A673 (cell line): ENCODE measurements around the gene MAN2A2.

Experiments used
- CTCF ChIP-seq: fragments of 300-800, 200-600 bp; sonication (generic); conservative IDR thresholded peaks from 2 replicates; pipeline ENCODE4 v1.5.1; 2017; ENCODE audit warnings: low read depth, mild to moderate bottlenecking, antibody characterized with exemption, low read length, moderate library complexity, mixed read lengths
- EZH2 ChIP-seq: fragments of 200-600 bp; sonication (generic); IDR thresholded peaks from 2 replicates; pipeline ENCODE4 v1.6.1; 2017; ENCODE audit warnings: borderline replicate concordance, low read depth, mild to moderate bottlenecking, mixed read lengths, antibody characterized with exemption, low read length; ENCODE audit not compliant: poor library complexity, severe bottlenecking

GRCh38 chr15:90862487-90862886, 40.6 kb upstream of the MAN2A2 start:
- no peak for TF ChIP-seq CTCF
- TF ChIP-seq EZH2, result no peak
